ENCODE data around the gene ZNF837.

ZNF837 gene

DNA sequence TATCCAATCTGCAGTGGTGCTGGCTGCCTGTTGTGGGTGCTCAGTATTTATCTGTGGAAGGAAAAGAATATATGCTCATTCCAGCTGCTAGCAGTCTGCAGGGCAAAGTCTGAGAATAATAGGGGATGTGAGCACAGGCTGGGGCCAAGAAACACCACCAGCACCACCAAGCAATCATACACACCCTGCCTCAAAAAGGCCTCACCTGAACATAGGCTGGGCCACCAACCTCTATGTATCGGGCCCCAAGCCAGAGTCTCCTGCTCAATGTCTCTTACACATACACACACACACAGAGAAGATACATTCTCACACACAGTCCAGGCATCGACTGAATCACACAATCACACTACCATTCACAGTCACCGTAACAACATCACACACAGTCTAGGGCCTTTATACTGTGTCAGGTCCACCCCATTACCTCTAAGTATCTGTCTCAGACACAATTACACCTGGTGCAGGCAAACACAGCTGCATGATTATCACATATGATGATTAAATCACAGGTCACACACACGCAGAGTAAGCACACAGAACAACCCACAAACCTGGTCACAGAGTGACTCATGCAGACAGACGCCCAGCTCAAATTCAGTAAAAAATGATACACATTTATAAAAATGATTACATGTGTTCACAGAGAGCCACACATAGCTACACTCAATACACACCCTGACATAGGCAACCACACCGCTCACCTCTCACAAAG lies 55.4 kb downstream of the ZNF837 start:
- TF ChIP-seq, protein P1, sequence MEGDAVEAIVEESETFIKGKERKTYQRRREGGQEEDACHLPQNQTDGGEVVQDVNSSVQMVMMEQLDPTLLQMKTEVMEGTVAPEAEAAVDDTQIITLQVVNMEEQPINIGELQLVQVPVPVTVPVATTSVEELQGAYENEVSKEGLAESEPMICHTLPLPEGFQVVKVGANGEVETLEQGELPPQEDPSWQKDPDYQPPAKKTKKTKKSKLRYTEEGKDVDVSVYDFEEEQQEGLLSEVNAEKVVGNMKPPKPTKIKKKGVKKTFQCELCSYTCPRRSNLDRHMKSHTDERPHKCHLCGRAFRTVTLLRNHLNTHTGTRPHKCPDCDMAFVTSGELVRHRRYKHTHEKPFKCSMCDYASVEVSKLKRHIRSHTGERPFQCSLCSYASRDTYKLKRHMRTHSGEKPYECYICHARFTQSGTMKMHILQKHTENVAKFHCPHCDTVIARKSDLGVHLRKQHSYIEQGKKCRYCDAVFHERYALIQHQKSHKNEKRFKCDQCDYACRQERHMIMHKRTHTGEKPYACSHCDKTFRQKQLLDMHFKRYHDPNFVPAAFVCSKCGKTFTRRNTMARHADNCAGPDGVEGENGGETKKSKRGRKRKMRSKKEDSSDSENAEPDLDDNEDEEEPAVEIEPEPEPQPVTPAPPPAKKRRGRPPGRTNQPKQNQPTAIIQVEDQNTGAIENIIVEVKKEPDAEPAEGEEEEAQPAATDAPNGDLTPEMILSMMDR (IDR thresholded peaks at IDR 0.05; ENCODE audit: control extremely low read depth, extremely low read depth, low read depth, missing control alignments) = no peak
- no peak for DNase-seq (ENCODE audit: extremely low spot score)
- ChIA-PET CTCF (interaction anchor here (0.9 to 2.6 kb wide), 3 partner anchors 19 to 195 kb away, joined by 5 to 7 read pairs (median 5); partner anchors contain the start of genes ZBTB45 and ZNF497), POLR2A (interaction anchor here (0.6 kb wide), 1 partner anchor 8 kb away, joined by 3 read pairs; no protein-coding TSS in a partner anchor)

DNA sequence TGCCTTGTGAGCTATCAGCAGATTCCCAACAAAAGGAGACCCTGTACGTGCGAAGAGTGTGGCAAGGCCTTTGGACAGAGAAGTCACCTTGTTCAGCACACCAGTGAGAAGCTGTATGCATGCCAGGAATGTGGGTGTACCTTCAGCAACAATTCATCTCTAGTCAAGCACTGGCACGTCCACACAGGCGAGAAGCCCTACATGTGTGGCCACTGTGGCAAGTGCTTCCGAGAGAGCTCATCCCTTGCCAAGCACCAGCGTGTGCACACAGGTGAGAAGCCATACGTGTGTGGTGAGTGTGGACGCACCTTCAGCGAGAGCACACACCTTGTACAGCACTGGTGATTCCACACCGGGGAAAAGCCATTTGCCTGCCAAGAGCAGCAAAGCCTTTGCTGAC lies 61.6 kb downstream of the ZNF837 start:
- ChIA-PET POLR2A (interaction anchor here (0.9 kb wide), 1 partner anchor 7 kb away, joined by 4 read pairs; the partner anchor contains the start of gene ZSCAN22), CTCF (interaction anchor here (1.0 kb wide), 1 partner anchor 10 kb away, joined by 4 read pairs; no protein-coding TSS in a partner anchor)
- no peak for DNase-seq (ENCODE audit: extremely low spot score)
- TF ChIP-seq, protein P1 (IDR thresholded peaks at IDR 0.05; ENCODE audit: control extremely low read depth, extremely low read depth, low read depth, missing control alignments) = no peak

DNA sequence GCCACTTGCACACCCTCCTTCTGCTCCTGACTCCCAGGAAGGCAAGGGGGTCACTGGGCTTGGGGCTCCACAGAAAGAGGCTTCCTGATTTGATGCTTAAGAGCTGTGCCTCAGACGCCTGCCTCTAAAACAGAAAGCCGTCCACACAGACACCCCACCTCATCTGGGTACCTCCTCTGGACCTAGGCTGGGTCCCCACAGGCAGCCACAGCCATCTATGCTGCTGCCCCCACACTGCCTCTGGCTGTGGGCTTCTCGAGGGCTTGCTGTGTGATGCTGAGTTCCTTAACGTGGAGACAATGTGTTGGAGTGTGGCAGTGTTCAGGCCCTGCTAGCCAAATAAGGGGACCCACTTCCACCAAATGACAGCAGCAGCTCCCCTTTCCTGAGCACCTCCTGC lies 62.5 kb downstream of the ZNF837 start:
- TF ChIP-seq, protein P1 (IDR thresholded peaks at IDR 0.05; ENCODE audit: control extremely low read depth, extremely low read depth, low read depth, missing control alignments) = no peak
- ChIA-PET CTCF (interaction anchor here (1.0 to 1.2 kb wide), 2 partner anchors 8 to 9 kb away, joined by 4 read pairs; partner anchors contain the start of gene ZSCAN22), POLR2A (interaction anchor here (0.9 kb wide), 1 partner anchor 8 kb away, joined by 4 read pairs; the partner anchor contains the start of gene ZSCAN22)
- DNase-seq (ENCODE audit: extremely low spot score) = no peak

Data from GM10248 (cell line).